ENCODE measurements around the gene NET1.

The NET1 gene

GRCh38 chr10:5461203-5461588 lies 48.8 kb downstream of the NET1 start:
- DNase-seq (ENCODE audit: extremely low read depth, insufficient read length): no peak
- TF ChIP-seq CTCF (IDR thresholded peaks at IDR 0.05; ENCODE audit: insufficient read depth, low read length, poor library complexity, severe bottlenecking): no peak
- Histone ChIP-seq H3K27me3 (replicated peaks; ENCODE audit: control insufficient read depth, insufficient read depth, low read length) (no peaks in the 10 kb centered on the region), H3K4me3 (replicated peaks; ENCODE audit: low read depth, low read length) (no peak overlapping the region), H3K36me3 (ENCODE audit: control insufficient read depth, insufficient read depth, low read length) (peaks cover 3% of the 10 kb centered on the region)

- Histone ChIP-seq H3K4me3 (replicated peaks; ENCODE audit: low read depth, low read length) (no peak overlapping the region), H3K36me3 (ENCODE audit: control insufficient read depth, insufficient read depth, low read length) (no peaks in the 10 kb centered on the region; the same call in 1 of the 2 replicates), H3K27me3 (replicated peaks; ENCODE audit: control insufficient read depth, insufficient read depth, low read length) (no peaks in the 10 kb centered on the region)
- no peak for DNase-seq (ENCODE audit: extremely low read depth, insufficient read length)
- TF ChIP-seq CTCF (IDR thresholded peaks at IDR 0.05; ENCODE audit: insufficient read depth, low read length, poor library complexity, severe bottlenecking): no peak
These were observed 49.8 kb downstream of the NET1 start for GRCh38 chr10:5461914-5462840.

GRCh38 chr10:5462841-5463293 lies 50.5 kb downstream of the NET1 start:
- DNase-seq (ENCODE audit: extremely low read depth, insufficient read length): no peak
- H3K4me3 ChIP-seq (replicated peaks; ENCODE audit: low read depth, low read length): no peak overlapping the region
- no peaks in the 10 kb centered on the region for H3K27me3 ChIP-seq (replicated peaks; ENCODE audit: control insufficient read depth, insufficient read depth, low read length)
- no peak for TF ChIP-seq CTCF (IDR thresholded peaks at IDR 0.05; ENCODE audit: insufficient read depth, low read length, poor library complexity, severe bottlenecking)
- no peaks in the 10 kb centered on the region; the same call in 1 of the 2 replicates for H3K36me3 ChIP-seq (ENCODE audit: control insufficient read depth, insufficient read depth, low read length)

- H3K27me3 ChIP-seq (replicated peaks; ENCODE audit: control insufficient read depth, insufficient read depth, low read length): peaks cover 2% of the 10 kb centered on the region
- no peak overlapping the region for H3K4me3 ChIP-seq (replicated peaks; ENCODE audit: low read depth, low read length)
- H3K36me3 ChIP-seq (ENCODE audit: control insufficient read depth, insufficient read depth, low read length): no peaks in the 10 kb centered on the region
- no peak for TF ChIP-seq CTCF (IDR thresholded peaks at IDR 0.05; ENCODE audit: insufficient read depth, low read length, poor library complexity, severe bottlenecking)
- DNase-seq (ENCODE audit: extremely low read depth, insufficient read length): no peak
These were observed 52.2 kb downstream of the NET1 start for GRCh38 chr10:5464546-5464945.

- DNase-seq (ENCODE audit: extremely low read depth, insufficient read length): no peak
- no peak overlapping the region for H3K4me3 ChIP-seq (replicated peaks; ENCODE audit: low read depth, low read length)
- no peaks in the 10 kb centered on the region for H3K36me3 ChIP-seq (ENCODE audit: control insufficient read depth, insufficient read depth, low read length)
- TF ChIP-seq CTCF (IDR thresholded peaks at IDR 0.05; ENCODE audit: insufficient read depth, low read length, poor library complexity, severe bottlenecking): no peak
- peaks cover 2% of the 10 kb centered on the region for H3K27me3 ChIP-seq (replicated peaks; ENCODE audit: control insufficient read depth, insufficient read depth, low read length)
These were observed 53.7 kb downstream of the NET1 start for GRCh38 chr10:5465976-5466450.
